HepG2 (cell line): ENCODE results near the gene VARS1. TPM values are rescaled to one million over a fixed set of nuclear protein-coding genes. Genes with fewer than 3 reads are reported as not detected.

Experiments used
- ATAC-seq: fragments of 200-7000 bp; cut with Tn5 transposase; 3 replicates; pipeline ENCODE4 v1.9.1; 2020; ENCODE audit warnings: mild to moderate bottlenecking, moderate library complexity
- BruUV-seq: library from RNA; stranded (reverse); fragments of 400-500 nt; replicated peaks from 2 replicates; lab custom pipeline; 2021; lab: Mats Ljungman, UMichigan
- CTCF ChIA-PET: fragments of 300-600 bp; formaldehyde crosslinking; extraction: SDS; loops from one replicate; lab custom pipeline; 2021; ENCODE audit warnings: low total read pairs, inconsistent platforms, low intra/inter-chr PET ratio; lab: Yijun Ruan, JAX
- POLR2A ChIA-PET: fragments of 350-600 bp; sonication (Branson Sonifier 250); formaldehyde crosslinking; loops from one replicate; lab custom pipeline; 2020; ENCODE audit warnings: antibody characterized with exemption, inconsistent platforms; lab: Yijun Ruan, JAX
- DNase-seq: peaks from one replicate; pipeline ENCODE4 v3.0.0-alpha.2; 2015; ENCODE audit warnings: low spot score
- FAIRE-seq: peaks from 3 replicates; lab custom pipeline; 2011; peaks lifted over from hg19 to GRCh38; lab: Jason Lieb, UNC
- H2AFZ ChIP-seq: one replicate; pipeline ENCODE4 v1.6.1; 2011; ENCODE audit warnings: low read length, inconsistent platforms
- H3K27ac ChIP-seq: fragments of 300-600 bp; 3 replicates; pipeline ENCODE4 v1.8.0; 2011; ENCODE audit warnings: mixed run types, mild to moderate bottlenecking, mixed read lengths, low read length, inconsistent platforms; ENCODE audit not compliant: insufficient read depth; ENCODE audit errors: extremely low read length
- H3K27me3 ChIP-seq, 2 experiments: fragments of 200-600 bp in 1 of 2; 2 replicates in 1 of 2; 3 replicates in 1 of 2; pipeline versions ENCODE4 v1.6.0 to v1.8.0; 2011; ENCODE audit warnings: low read length in 2 of 2, mild to moderate bottlenecking in 2 of 2, moderate library complexity in 2 of 2, inconsistent platforms in 1 of 2; ENCODE audit not compliant: insufficient read depth in 2 of 2, control insufficient read depth in 1 of 2
- H3K36me3 ChIP-seq, 2 experiments: fragments of 200-600 bp in 1 of 2; replicated peaks in 1 of 2; 2 replicates in 1 of 2; 3 replicates in 1 of 2; pipeline versions ENCODE4 v1.5.1 to v1.8.0; 2011; ENCODE audit warnings: low read length in 2 of 2, inconsistent platforms in 1 of 2; ENCODE audit not compliant: insufficient read depth in 2 of 2, control insufficient read depth in 1 of 2
- H3K4me1 ChIP-seq: 2 replicates; pipeline ENCODE4 v1.5.1; 2012; ENCODE audit warnings: low read length, inconsistent platforms; ENCODE audit not compliant: insufficient read depth
- H3K4me2 ChIP-seq: 2 replicates; pipeline ENCODE4 v1.6.0; 2011; ENCODE audit warnings: low read depth, low read length, inconsistent platforms
- H3K4me3 ChIP-seq, 3 experiments: fragments of 200-600 bp in 1 of 3; sonication (generic), shearing (Covaris generic) in 1 of 3; replicated peaks in 1 of 3; 2 replicates each; pipeline ENCODE4 v1.5.1; 2011 to 2016; ENCODE audit warnings: low read length in 3 of 3, inconsistent platforms in 2 of 3, low read depth in 2 of 3, mild to moderate bottlenecking in 2 of 3, control low read depth in 1 of 3, mixed read lengths in 1 of 3; ENCODE audit not compliant: insufficient read depth in 1 of 3
- H3K79me2 ChIP-seq: one replicate; pipeline ENCODE4 v1.6.1; 2011; ENCODE audit warnings: low read length, inconsistent platforms; ENCODE audit not compliant: insufficient read depth
- H3K9ac ChIP-seq: 2 replicates; pipeline ENCODE4 v1.6.0; 2011; ENCODE audit warnings: mild to moderate bottlenecking, low read depth, low read length, inconsistent platforms; ENCODE audit not compliant: insufficient read depth
- H3K9me3 ChIP-seq: 2 replicates; pipeline ENCODE4 v1.5.1; 2012; ENCODE audit warnings: mild to moderate bottlenecking, low read length
- H4K20me1 ChIP-seq: 2 replicates; pipeline ENCODE4 v1.6.0; 2011; ENCODE audit warnings: inconsistent platforms, mild to moderate bottlenecking, low read length, moderate library complexity; ENCODE audit not compliant: insufficient read depth
- RBM39 ChIP-seq: fragments of 200-400 bp; formaldehyde crosslinking; IDR thresholded peaks from one replicate; pipeline ENCODE4 v1.6.1; 2018; ENCODE audit warnings: antibody characterized with exemption, mild to moderate bottlenecking, low read depth, low read length; ENCODE audit not compliant: poor library complexity, severe bottlenecking
- SOX5 ChIP-seq: IDR thresholded peaks from 2 replicates; pipeline ENCODE4 v1.6.1; 2016; ENCODE audit warnings: borderline replicate concordance
- STAG1 ChIP-seq: sonication (generic); formaldehyde crosslinking; IDR thresholded peaks from 2 replicates; pipeline ENCODE4 v1.4.0; 2020; ENCODE audit warnings: missing genetic modification reagents
- TBP ChIP-seq: sonication (generic); formaldehyde crosslinking; IDR thresholded peaks from 2 replicates; pipeline ENCODE4 v1.5.0; 2020; ENCODE audit warnings: missing genetic modification reagents
- TP53 ChIP-seq: sonication (generic); formaldehyde crosslinking; conservative IDR thresholded peaks from 2 replicates; pipeline ENCODE4 v1.4.0; 2020; ENCODE audit warnings: missing genetic modification reagents
- ZBTB3 ChIP-seq: sonication (generic); formaldehyde crosslinking; IDR thresholded peaks from 2 replicates; pipeline ENCODE4 v1.4.0; 2020; ENCODE audit warnings: low read depth, mild to moderate bottlenecking, moderate library complexity, missing genetic modification reagents, borderline replicate concordance
- ZNF713 ChIP-seq: sonication (generic); formaldehyde crosslinking; IDR thresholded peaks from 2 replicates; pipeline ENCODE4 v1.4.0; 2020; ENCODE audit warnings: mild to moderate bottlenecking, missing genetic modification reagents
- ZNF772 ChIP-seq: sonication (generic); formaldehyde crosslinking; IDR thresholded peaks from 2 replicates; pipeline ENCODE4 v1.5.0; 2020; ENCODE audit warnings: mild to moderate bottlenecking, missing genetic modification reagents
- WGBS: methylation state at CpG from one replicate; pipeline ENCODE4 v1.1.6; 2017; ENCODE audit warnings: low lambda C conversion rate; 5-methylcytosine and 5-hydroxymethylcytosine counted together
- in situ Hi-C: cut with HindIII; loops from 2 replicates; pipeline ENCODE4 v1.10.0; 2017; ENCODE audit warnings: low pct_unique_long_range_greater_than_20kb; ENCODE audit not compliant: extremely low pct_ligation_motif_present
- intact Hi-C: fragments of 100-400 bp; cut with micrococcal nuclease; formaldehyde crosslinking; loops from one replicate; pipeline ENCODE4 v1.10.0; 2022; ENCODE audit not compliant: unreplicated experiment
- polyA plus RNA-seq, 8 experiments: library from polyadenylated mRNA; depleted of rRNA in 3 of 8; stranded (reverse) in 7 of 8; unstranded in 1 of 8; fragments of >200 nt; fragmentation: Illumina TruSeq in 4 of 8; extraction: Trizol in 4 of 8; gene quantifications; 2 replicates each; pipeline versions ENCODE4 v1.2.1 to v1.2.3, GENCODE V29; 2011 to 2016; ENCODE audit warnings: low read depth in 4 of 8, missing spikeins in 1 of 8, mixed read lengths in 1 of 8; ENCODE audit not compliant: insufficient read depth in 1 of 8
- total RNA-seq, 5 experiments: library from RNA; depleted of rRNA; stranded (reverse); fragments of >200 nt; fragmentation: Illumina TruSeq; extraction: Trizol; gene quantifications; 2 replicates each; pipeline ENCODE4 v1.2.3, GENCODE V29; 2016; ENCODE audit warnings: low read depth in 1 of 5
- TF ChIP-seq, protein P1 (sequence below): sonication (generic); formaldehyde crosslinking; IDR thresholded peaks from 2 replicates; pipeline ENCODE4 v1.8.0; 2022; ENCODE audit warnings: missing genetic modification reagents, mild to moderate bottlenecking, borderline replicate concordance
- TF ChIP-seq, protein P2 (sequence below): sonication (generic); formaldehyde crosslinking; IDR thresholded peaks from 2 replicates; pipeline ENCODE4 v1.5.1; 2020; ENCODE audit warnings: mild to moderate bottlenecking, missing genetic modification reagents, borderline replicate concordance

VARS1 gene
- total and polyA plus RNA-seq, 2 of the 13 experiments (the other 11 are each of a cell fraction or from before 2014, with no cell fraction given): 14.7 to 56.1 TPM

- 96% methylated on average over 3 of the region's 3 CpGs for WGBS
- BruUV-seq: no TSS peak
Measured at GRCh38 chr6:31792090-31792374, 3.5 kb downstream of the VARS1 start.

More at GRCh38 chr6:31792090-31792374, 3.5 kb downstream of the VARS1 start:
- CTCF ChIA-PET: interaction anchor here (2.3 to 2.6 kb wide), 2 partner anchors 19 to 38 kb away, joined by 9 to 10 read pairs; no protein-coding TSS in a partner anchor
- no peak overlapping the region for H3K9ac ChIP-seq
- DNase-seq (no peak), ATAC-seq (no peak), FAIRE-seq (no peak)
- H3K4me2 ChIP-seq: no peak overlapping the region
- no peak overlapping the region for H3K4me3 ChIP-seq
- H3K4me1 ChIP-seq: peaks cover 25% of the 10 kb centered on the region
- POLR2A ChIA-PET: interaction anchor here (0.8 to 3.6 kb wide), 12 partner anchors 13 to 132 kb away, joined by 3 to 40 read pairs (median 8); partner anchors contain the start of genes C6orf47, CLIC1, EHMT2 and HSPA1A
- H3K36me3 ChIP-seq: peaks cover 9 to 31% of the 10 kb centered on the region in 2 experiments
- H3K9me3 ChIP-seq: no peaks in the 10 kb centered on the region
- in situ Hi-C loops: no loop called here
- TF ChIP-seq ZNF772 (no peak), ZNF713 (CRISPR knock-in tag) (no peak), STAG1 (no peak), RBM39 (no peak), TP53 (CRISPR knock-in tag) (no peak), ZBTB3 (CRISPR knock-in tag) (no peak), SOX5 (no peak), TBP (no peak)
- TF ChIP-seq, protein P1, sequence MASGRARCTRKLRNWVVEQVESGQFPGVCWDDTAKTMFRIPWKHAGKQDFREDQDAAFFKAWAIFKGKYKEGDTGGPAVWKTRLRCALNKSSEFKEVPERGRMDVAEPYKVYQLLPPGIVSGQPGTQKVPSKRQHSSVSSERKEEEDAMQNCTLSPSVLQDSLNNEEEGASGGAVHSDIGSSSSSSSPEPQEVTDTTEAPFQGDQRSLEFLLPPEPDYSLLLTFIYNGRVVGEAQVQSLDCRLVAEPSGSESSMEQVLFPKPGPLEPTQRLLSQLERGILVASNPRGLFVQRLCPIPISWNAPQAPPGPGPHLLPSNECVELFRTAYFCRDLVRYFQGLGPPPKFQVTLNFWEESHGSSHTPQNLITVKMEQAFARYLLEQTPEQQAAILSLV (CRISPR knock-in tag): no peak
- TF ChIP-seq, protein P2, sequence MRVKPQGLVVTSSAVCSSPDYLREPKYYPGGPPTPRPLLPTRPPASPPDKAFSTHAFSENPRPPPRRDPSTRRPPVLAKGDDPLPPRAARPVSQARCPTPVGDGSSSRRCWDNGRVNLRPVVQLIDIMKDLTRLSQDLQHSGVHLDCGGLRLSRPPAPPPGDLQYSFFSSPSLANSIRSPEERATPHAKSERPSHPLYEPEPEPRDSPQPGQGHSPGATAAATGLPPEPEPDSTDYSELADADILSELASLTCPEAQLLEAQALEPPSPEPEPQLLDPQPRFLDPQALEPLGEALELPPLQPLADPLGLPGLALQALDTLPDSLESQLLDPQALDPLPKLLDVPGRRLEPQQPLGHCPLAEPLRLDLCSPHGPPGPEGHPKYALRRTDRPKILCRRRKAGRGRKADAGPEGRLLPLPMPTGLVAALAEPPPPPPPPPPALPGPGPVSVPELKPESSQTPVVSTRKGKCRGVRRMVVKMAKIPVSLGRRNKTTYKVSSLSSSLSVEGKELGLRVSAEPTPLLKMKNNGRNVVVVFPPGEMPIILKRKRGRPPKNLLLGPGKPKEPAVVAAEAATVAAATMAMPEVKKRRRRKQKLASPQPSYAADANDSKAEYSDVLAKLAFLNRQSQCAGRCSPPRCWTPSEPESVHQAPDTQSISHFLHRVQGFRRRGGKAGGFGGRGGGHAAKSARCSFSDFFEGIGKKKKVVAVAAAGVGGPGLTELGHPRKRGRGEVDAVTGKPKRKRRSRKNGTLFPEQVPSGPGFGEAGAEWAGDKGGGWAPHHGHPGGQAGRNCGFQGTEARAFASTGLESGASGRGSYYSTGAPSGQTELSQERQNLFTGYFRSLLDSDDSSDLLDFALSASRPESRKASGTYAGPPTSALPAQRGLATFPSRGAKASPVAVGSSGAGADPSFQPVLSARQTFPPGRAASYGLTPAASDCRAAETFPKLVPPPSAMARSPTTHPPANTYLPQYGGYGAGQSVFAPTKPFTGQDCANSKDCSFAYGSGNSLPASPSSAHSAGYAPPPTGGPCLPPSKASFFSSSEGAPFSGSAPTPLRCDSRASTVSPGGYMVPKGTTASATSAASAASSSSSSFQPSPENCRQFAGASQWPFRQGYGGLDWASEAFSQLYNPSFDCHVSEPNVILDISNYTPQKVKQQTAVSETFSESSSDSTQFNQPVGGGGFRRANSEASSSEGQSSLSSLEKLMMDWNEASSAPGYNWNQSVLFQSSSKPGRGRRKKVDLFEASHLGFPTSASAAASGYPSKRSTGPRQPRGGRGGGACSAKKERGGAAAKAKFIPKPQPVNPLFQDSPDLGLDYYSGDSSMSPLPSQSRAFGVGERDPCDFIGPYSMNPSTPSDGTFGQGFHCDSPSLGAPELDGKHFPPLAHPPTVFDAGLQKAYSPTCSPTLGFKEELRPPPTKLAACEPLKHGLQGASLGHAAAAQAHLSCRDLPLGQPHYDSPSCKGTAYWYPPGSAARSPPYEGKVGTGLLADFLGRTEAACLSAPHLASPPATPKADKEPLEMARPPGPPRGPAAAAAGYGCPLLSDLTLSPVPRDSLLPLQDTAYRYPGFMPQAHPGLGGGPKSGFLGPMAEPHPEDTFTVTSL (CRISPR knock-in tag): no peak
- no peak overlapping the region for H3K27ac ChIP-seq
- H2AFZ ChIP-seq: no peak overlapping the region
- peaks cover 22% of the 10 kb centered on the region for H3K79me2 ChIP-seq
- no peaks in the 10 kb centered on the region for H4K20me1 ChIP-seq
- H3K27me3 ChIP-seq: no peaks in the 10 kb centered on the region; a peak in 1 of 5 replicates
- intact Hi-C loops: no loop called here
